HG02970 (cell line): ENCODE measurements around the gene MCIDAS.

Experiments used
- ATAC-seq: cut with Tn5 transposase; IDR thresholded peaks from one replicate; pipeline ENCODE4 v1.9.1; 2021; ENCODE audit warnings: mild to moderate bottlenecking, moderate library complexity, moderate number of reproducible peaks; ENCODE audit not compliant: unreplicated experiment, low FRiP score

MCIDAS gene

DNA sequence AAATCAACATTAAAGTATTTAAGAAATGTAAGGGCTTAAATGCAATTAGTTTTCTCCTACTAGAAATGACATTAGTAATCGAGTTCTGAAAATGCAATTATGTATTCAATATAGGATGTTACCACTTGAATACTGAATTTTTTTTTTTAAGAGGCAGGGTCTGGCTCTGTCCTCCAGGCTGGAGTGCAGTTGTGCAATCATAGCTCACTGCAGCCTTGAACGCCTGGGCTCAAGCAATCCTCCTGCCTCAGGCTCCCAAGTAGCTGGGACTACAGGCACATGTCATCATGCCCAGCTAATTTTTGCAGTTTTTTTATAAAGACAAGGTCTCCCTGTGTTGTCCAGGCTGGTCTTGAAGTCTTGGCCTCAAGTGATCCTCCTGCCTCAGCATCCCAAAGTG lies 55.6 kb downstream of the MCIDAS start:
- no peak for ATAC-seq
